NB4 (cell line): Measurements from ENCODE around the gene MST1.
A peak's percentile ranks its signal among the peaks of the same experiment; 100 is the strongest.

Source experiments
- DNase-seq: peaks from one replicate; pipeline ENCODE4 v3.0.0; 2010; ENCODE audit warnings: low read depth
- H3K4me3 ChIP-seq: one replicate; pipeline ENCODE4 v1.5.1; 2011; ENCODE audit warnings: mild to moderate bottlenecking, low read depth, low read length, moderate library complexity
- MYC ChIP-seq: IDR thresholded peaks from 2 replicates; pipeline ENCODE4 v1.6.1; 2011; ENCODE audit warnings: low read depth, low read length
- POLR2A ChIP-seq: IDR thresholded peaks from 2 replicates; pipeline ENCODE4 v1.6.1; 2011; ENCODE audit warnings: mild to moderate bottlenecking; ENCODE audit not compliant: insufficient read length; ENCODE audit errors: extremely low read depth
- TF ChIP-seq, protein P1 (sequence below): IDR thresholded peaks from one replicate; pipeline ENCODE4 v1.5.1; 2012; ENCODE audit warnings: low read depth, low read length
- TF ChIP-seq, protein P2 (sequence below): IDR thresholded peaks from 2 replicates; pipeline ENCODE4 v1.6.1; 2011; ENCODE audit warnings: low read depth, low read length

The MST1 gene

DNA sequence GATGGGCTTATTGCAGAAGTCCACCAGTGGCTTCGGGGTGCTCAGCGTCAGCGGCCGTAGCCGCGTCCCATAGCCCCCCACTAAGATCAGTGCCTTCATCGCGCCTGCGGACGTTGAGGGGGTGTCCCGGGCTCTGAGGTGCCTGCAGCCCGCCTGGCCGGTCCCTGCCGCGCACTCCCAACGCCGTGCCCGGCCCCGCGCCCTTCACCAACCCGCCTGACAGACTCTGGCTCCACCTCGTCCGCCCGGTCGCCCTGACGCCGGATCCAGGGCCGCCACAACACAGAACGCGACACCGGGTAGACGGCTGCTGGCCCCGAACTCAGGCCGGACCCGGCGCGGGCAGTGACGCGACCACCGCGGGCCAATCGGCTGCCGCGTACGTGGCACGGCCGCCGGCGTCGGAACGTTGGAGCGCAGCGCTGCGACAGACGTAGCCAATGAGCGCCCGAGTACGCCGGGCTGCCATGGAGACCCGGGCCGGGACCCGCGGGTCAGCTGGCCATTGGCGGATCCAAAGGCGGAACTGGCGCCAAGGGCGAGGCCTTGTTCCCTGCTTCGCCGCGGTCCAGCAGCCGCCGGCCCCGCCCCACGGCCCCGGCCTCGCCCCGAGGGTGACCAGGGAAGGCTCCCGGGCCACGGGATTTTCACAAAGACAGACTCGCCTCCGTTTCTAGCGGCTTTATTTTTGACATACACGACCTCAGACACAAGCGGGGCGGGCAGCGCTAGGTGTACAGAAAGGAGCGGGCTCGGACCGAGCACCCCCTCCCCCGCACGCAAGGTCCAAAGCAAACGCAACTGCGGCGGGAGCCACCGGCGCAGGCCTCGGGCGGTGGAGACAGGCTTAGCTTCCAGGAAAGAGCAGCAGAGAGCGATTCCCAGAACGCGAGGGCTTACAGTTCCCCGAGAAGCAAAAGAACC, 34.6 kb upstream of the MST1 start, which contains the start of gene GMPPB:
GMPPB (minus strand) TSS at position 324 of the 924 bp plus-strand sequence; CDS start at position 99, 225 bp downstream.
- peak; percentile 98 for DNase-seq
- H3K4me3 ChIP-seq = peak within 1 kb of the TSS; percentile 98
- TF ChIP-seq, protein P1, sequence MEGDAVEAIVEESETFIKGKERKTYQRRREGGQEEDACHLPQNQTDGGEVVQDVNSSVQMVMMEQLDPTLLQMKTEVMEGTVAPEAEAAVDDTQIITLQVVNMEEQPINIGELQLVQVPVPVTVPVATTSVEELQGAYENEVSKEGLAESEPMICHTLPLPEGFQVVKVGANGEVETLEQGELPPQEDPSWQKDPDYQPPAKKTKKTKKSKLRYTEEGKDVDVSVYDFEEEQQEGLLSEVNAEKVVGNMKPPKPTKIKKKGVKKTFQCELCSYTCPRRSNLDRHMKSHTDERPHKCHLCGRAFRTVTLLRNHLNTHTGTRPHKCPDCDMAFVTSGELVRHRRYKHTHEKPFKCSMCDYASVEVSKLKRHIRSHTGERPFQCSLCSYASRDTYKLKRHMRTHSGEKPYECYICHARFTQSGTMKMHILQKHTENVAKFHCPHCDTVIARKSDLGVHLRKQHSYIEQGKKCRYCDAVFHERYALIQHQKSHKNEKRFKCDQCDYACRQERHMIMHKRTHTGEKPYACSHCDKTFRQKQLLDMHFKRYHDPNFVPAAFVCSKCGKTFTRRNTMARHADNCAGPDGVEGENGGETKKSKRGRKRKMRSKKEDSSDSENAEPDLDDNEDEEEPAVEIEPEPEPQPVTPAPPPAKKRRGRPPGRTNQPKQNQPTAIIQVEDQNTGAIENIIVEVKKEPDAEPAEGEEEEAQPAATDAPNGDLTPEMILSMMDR = no peak
- TF ChIP-seq POLR2A = peak; percentile 51
- TF ChIP-seq MYC = 0 out of 2 replicates have a peak, but pooled peaks have one; percentile 9
- TF ChIP-seq, protein P2, sequence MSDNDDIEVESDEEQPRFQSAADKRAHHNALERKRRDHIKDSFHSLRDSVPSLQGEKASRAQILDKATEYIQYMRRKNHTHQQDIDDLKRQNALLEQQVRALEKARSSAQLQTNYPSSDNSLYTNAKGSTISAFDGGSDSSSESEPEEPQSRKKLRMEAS = no peak; the same call in 1 of the 2 replicates

DNA sequence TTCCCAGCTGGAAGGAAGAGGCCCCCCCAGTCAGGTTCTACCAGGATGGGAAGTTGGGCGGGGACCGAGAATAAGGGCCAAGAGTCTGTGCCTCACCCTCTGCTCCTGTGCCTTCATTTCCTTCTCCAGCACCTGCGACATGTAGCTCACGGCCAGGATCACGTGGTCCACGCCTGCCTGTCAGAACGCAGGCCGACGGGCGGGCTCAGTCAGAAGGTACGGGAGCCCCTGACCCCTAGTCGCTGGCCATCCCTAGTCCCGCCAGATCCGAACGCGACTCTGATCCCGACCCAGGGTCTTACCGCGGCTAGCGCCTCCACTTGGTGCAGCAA, 34.0 kb upstream of the MST1 start:
- TF ChIP-seq, protein P2 = peak; percentile 89
- TF ChIP-seq MYC = no peak
- peak; percentile 58 for DNase-seq
- H3K4me3 ChIP-seq = peak overlapping the region; percentile 98

DNA sequence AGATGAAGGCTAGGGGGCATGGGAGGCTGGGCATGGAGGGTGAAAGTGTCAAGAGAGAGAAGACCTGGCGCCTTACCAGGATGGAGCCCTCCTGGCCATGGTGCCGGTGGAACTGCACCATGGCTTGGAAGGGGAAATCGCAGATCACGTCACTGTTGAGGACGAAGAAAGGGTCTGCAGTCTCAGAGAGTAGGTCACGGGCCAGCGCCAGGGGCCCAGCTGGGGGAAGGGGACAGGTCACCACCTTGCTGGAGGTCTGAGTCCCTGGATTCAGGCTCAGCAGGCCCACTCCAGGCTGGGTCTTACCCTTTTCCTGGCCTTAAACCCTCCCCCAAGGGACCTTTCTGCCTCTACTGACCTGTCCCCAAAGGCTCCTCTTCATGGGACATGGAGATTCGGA, 33.6 kb upstream of the MST1 start:
- no peak for DNase-seq
- TF ChIP-seq MYC = no peak
- no peak for TF ChIP-seq POLR2A
- TF ChIP-seq, protein P1 = no peak
- TF ChIP-seq, protein P2 = no peak
- peak overlapping the region; percentile 98 for H3K4me3 ChIP-seq

DNA sequence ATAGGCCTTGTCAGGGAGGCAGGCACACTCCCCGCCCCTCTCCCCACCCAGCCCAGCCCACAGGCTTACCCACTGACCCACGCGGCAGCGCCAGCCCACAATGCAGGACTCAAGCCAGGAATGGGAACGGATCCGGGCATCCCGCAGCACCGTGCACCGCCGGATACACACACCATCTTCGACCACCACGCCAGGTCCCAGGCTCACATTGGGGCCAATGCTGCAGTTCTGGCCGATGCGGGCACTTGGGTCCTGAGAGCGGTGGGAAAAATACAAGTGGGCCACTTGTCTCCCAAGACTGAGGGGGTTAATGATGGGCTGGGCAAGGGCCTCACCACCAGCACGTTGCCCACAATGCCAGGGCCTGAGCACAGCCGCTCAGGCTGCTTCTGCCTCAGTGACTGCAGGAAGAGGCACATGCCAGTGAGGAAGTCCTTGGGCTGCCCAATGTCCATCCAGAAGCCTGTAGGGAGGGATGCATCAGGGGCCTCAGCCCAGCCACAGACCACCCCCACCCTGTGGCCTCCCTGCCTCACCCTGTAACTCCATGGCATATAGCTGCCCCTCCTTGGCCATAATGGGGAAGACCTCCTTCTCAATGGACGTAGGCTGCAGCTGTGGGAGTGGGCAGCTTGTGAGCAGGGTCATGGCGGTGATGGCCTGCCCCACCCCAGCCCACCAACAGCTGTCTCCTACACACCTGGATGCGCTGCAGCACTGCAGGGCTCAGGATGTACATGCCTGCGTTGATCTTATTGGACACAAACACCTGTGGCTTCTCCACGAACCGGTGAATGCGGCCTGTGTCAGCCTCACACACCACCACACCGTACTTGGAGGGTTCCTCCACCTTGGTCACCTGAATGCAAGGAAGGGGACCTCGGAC, 32.9 kb upstream of the MST1 start:
- DNase-seq = no peak
- TF ChIP-seq, protein P1 = no peak
- TF ChIP-seq MYC (no peak), POLR2A (no peak)
- TF ChIP-seq, protein P2 = no peak
- H3K4me3 ChIP-seq = peak overlapping the region; percentile 98

DNA sequence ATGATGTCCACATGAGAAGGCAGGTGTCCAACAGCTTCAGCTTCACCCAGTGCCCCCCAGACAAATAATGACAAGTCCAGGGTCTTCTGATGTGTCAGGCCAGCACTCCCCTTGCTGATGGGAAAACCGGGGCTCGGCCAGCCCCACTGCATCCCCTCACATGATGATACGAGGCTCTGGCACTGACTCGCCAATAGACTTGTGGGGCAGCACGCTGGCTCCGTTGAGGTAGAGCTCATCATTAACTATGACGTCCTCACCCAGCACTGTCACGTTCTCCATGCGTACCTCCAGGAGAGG, 32.3 kb upstream of the MST1 start:
- no peak overlapping the region for H3K4me3 ChIP-seq
- no peak for DNase-seq
- TF ChIP-seq POLR2A = no peak
- TF ChIP-seq, protein P2 = no peak
- TF ChIP-seq, protein P1 = no peak
- no peak for TF ChIP-seq MYC
